Tibial nerve (tissue), 4 donors: ENCODE data around the gene HOXB4.

Experiments used
- EP300 ChIP-seq, 2 donors: sonication (generic); formaldehyde crosslinking; IDR thresholded peaks; one replicate each; pipeline ENCODE4 v1.6.1; 2017; ENCODE audit warnings: antibody characterized with exemption in 2 of 2, mild to moderate bottlenecking in 1 of 2
- POLR2A ChIP-seq, 2 donors: fragments of 450-650 bp; IDR thresholded peaks; one replicate each; pipeline ENCODE4 v1.6.1; 2017; ENCODE audit warnings: antibody characterized with exemption in 2 of 2, mild to moderate bottlenecking in 2 of 2, moderate library complexity in 2 of 2
- TF ChIP-seq, protein P1 (sequence below), 5 experiments: fragments of 200-600 bp in 3 of 5; fragments of 450-650 bp in 2 of 5; sonication (generic) in 3 of 5; IDR thresholded peaks; one replicate each; pipeline ENCODE4 v1.5.1; 2016 to 2019; ENCODE audit warnings: antibody characterized with exemption in 5 of 5, mild to moderate bottlenecking in 3 of 5, moderate library complexity in 2 of 5

DNA sequence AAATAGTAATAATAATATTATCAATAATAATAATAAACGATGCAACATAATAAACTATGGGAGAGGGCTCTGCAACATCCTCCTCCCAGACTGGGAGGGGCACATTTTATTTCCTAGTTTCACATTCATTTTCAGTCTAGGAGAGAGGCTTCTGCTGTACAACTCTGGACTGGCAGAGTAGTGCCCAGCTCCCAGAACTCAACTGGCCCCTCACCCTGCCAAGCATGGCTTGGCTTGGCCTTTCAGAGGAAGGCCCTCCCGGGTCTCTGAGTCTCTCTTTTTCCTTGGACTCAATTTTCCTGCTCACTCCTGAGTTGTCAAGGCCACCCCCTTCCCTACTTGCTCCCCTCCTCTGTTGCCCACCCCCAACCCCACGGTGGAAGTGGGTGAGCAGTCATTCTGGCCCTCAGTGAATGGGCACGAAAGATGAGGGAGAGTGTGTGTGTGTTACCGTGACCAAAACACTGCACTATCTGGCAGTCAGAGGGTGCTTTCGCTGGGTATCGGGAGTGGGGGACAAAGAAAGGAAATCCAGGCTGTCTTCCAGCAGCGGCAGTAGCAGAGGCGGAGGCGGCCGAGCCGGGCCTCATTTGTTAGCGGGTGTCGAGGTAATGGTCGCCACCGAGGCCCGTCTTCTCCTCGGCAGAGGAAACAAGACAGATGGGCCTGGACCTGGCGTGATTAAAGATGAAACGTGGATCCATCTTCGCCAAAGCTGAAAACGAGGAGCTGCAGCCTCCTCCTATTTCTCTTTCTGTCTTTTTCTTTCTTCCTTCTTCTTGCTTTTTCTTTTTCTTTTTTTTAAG, 2.3 kb downstream of the HOXB4 start:
- peak in 1 of 2 donors; percentile 30 for TF ChIP-seq EP300 (IDR thresholded peaks at IDR 0.05)
- TF ChIP-seq, protein P1, sequence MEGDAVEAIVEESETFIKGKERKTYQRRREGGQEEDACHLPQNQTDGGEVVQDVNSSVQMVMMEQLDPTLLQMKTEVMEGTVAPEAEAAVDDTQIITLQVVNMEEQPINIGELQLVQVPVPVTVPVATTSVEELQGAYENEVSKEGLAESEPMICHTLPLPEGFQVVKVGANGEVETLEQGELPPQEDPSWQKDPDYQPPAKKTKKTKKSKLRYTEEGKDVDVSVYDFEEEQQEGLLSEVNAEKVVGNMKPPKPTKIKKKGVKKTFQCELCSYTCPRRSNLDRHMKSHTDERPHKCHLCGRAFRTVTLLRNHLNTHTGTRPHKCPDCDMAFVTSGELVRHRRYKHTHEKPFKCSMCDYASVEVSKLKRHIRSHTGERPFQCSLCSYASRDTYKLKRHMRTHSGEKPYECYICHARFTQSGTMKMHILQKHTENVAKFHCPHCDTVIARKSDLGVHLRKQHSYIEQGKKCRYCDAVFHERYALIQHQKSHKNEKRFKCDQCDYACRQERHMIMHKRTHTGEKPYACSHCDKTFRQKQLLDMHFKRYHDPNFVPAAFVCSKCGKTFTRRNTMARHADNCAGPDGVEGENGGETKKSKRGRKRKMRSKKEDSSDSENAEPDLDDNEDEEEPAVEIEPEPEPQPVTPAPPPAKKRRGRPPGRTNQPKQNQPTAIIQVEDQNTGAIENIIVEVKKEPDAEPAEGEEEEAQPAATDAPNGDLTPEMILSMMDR (IDR thresholded peaks at IDR 0.05), result no peak
- TF ChIP-seq POLR2A (IDR thresholded peaks at IDR 0.05), result no peak
